LoVo (cell line): ENCODE results near the gene KAT7.
A peak's percentile ranks its signal among the peaks of the same experiment; 100 is the strongest.

Experiments used
- DNase-seq: peaks from one replicate; pipeline ENCODE4 v3.0.0-alpha.2; 2016; ENCODE audit warnings: low spot score

KAT7 gene

GRCh38 chr17:49842846-49843245 is 54.4 kb downstream of the KAT7 start:
- DNase-seq: no peak

GRCh38 chr17:49843774-49844350 is 55.4 kb downstream of the KAT7 start:
- no peak for DNase-seq

- DNase-seq: no peak
Measured at GRCh38 chr17:49845321-49845720, 56.8 kb downstream of the KAT7 start.

DNA sequence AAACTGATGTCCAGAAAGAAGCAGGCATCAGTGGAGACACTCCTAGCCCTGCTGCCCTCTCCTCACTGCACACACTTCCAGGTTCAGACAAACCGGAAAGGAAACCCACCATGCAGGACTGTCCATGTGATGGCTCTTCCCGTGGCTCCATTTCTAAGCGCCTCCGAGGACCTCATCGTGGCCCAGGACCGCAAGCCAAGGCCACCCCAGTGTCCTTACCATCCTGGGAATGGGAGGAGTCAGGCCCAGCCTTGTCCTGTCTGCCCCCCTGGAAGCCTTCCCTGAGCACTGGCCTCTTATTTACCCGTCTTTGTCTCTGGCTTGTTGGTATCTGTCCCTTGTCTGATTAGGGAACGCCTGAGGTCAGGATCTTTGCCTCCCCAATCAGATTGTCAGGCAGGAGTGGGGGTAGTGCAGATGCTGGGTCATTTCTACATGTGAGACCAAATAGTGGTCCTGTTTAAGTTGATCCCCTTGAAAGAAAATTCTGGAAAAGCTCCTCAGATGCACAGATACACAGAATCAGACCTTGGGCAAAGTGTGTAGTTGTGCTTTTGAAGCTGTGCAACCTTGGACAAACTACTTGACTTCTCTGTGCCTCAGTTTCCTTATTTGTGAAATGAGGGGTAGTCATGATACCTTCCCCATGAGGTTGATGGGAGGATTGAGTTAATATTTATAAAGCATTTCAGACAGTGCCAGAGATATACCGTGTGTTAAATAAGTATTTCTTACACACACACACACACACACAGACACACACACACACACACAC is 58.6 kb downstream of the KAT7 start:
- DNase-seq: no peak

GRCh38 chr17:49848019-49848473 is 59.6 kb downstream of the KAT7 start, which contains the start of gene TAC4:
TAC4 (minus strand) TSS chr17:49848069; CDS start chr17:49848017, 52 bp downstream.
- no peak for DNase-seq

- DNase-seq: no peak
Measured at GRCh38 chr17:49848739-49849138, 60.3 kb downstream of the KAT7 start.

DNA sequence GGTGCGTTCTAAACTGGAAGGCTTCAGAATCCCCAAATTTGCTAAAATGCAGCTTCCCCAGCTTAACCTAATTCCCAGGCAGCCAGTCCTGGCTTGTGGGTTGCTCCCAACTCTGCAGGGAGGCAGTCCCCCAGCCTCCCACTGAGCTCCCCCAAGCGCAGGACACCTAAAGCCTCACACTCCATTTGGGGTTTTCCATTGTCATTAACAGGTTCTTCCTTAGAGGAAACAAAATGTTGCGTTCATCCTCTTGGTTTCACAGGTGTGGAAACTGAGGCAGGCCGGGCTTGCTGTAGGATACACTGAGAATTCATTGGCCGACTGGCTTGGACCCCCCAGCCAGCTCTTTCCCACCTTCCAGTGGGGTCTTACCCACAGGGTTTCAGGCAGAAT is 61.7 kb downstream of the KAT7 start:
- no peak for DNase-seq

DNA sequence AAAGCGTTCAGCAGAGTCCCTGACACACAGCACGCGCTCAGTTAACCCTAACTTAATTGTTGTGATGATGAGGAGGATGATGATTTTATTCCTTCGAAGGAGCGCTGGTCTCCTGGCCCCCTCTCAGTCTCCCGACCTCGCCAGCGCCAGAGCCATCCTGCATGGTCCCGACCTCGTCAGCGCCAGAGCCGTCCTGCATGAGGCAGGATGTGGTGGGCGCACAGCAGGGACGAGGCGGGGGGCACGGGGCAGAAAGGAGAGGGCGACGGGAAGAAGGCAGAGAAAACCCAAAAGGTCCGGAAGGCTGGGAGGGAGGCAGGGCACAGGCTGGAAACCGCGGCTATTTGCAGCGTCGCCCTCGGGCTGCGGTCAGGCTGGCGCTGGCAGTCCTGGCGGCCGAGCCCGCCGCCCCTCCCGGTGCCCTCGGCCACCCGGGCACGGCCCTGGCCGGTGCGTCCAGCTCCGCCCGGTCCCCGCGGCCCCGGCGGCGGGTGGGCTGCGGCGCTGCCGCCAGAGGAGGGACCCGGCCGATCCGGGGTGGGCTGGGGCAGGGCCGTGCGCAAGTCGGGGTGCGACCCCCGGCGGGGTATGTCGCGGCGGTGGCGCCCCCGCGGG is 62.4 kb downstream of the KAT7 start:
- peak; percentile 15 for DNase-seq

GRCh38 chr17:49851387-49852291 is 63.2 kb downstream of the KAT7 start:
- peak; percentile 38 for DNase-seq

- no peak for DNase-seq
Measured at GRCh38 chr17:49853470-49854015, 65.1 kb downstream of the KAT7 start.

- no peak for DNase-seq
Measured at GRCh38 chr17:49854126-49854525, 65.6 kb downstream of the KAT7 start.

- DNase-seq: no peak
Measured at GRCh38 chr17:49858796-49859195, 70.3 kb downstream of the KAT7 start.

GRCh38 chr17:49859991-49860953 is 71.8 kb downstream of the KAT7 start:
- DNase-seq: no peak

GRCh38 chr17:49861150-49861884 is 72.8 kb downstream of the KAT7 start:
- peak; percentile 55 for DNase-seq

- no peak for DNase-seq
Measured at GRCh38 chr17:49862781-49863331, 74.4 kb downstream of the KAT7 start.

- DNase-seq: no peak
Measured at GRCh38 chr17:49866019-49866380, 77.5 kb downstream of the KAT7 start.

DNA sequence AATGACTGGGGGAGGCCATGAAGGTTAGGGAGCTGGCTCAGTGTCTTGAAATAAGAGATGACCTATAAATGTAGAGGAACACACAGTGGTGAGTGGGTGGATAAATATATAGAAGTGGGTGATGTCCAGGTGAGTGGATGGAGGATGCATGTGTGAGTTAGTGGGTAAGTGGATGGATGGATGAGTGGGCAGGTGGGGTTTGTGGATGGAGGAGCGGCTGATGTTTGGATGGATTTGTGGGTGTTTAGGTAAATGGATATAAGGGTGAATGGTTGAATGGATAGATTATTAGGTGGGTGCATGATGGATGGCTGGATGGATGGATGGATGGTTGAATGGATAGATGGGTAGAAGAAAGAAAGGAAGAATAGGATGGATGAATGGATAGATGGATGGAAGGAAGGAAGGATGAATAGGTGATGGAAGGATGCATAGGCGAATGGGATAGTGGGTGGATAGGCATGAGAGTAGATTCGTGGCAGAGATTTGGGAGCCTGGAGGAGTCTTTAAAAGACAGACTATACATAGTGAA is 78.5 kb downstream of the KAT7 start:
- no peak for DNase-seq

DNA sequence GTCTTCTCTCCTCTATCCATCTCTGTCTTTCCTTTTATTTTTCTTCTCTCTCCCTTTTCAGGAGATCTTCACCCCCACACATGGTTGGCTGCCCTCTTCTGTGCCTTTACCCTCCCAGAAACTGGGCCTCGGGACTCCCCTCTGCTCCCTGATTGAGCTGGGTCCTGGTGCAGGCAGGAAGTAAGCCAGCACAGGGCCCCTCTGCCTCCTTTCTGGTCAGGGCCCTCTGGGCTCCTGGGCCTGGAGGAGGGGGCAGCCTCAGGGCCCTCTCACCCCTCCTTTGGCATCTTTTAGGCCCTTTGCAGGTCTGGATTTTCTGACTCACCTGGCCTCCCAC is 80.5 kb downstream of the KAT7 start:
- DNase-seq: no peak

GRCh38 chr17:49870298-49870697 is 81.8 kb downstream of the KAT7 start:
- DNase-seq: no peak

DNA sequence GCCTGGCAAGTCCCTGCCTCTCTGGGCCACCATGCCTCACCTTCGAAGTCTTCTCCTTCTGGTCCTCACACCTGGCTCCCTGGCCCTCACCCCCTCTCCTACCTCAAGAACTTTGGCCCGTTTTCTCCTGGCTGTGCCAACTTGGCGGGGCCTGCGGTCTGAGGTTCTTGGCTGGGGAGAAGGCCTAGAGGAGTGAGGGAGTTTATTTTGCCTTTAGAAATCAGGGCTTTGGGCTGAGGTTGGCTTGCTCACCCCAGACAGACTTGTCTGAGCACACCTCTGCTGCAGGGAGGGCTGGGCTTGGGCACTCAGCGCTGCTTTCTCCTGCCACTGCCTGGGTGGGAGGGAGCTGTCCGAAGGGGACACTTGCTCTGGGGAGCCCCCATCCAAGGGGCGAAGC is 82.7 kb downstream of the KAT7 start:
- DNase-seq: no peak
